ENCODE measurements around the gene CDH8. TPM values are rescaled to one million over a fixed set of nuclear protein-coding genes. Genes with fewer than 3 reads are reported as not detected.

Gene CDH8
- total and polyA plus RNA-seq, 9 donors, result 0.42 to 2.9 (median 1.5) TPM

GRCh38 chr16:61885343-61885742, 150.9 kb downstream of the CDH8 start:
- H3K27me3 ChIP-seq, result no peaks in the 10 kb centered on the region
- no peak overlapping the region for H3K4me3 ChIP-seq
- H3K27ac ChIP-seq, result no peak overlapping the region
- DNase-seq, result no peak
- no peaks in the 10 kb centered on the region for H3K4me1 ChIP-seq (ENCODE audit: insufficient read depth)
- no peaks in the 10 kb centered on the region for H3K36me3 ChIP-seq
- TF ChIP-seq CTCF (IDR thresholded peaks at IDR 0.05) (no peak), POLR2A (IDR thresholded peaks at IDR 0.05) (no peak), EP300 (IDR thresholded peaks at IDR 0.05) (no peak)
- no peaks in the 10 kb centered on the region for H3K9me3 ChIP-seq
- 80 to 85% (median 82%) methylated on average over 6 of the region's 6 CpGs for WGBS, 3 donors
- intact Hi-C loops (cut with DNase I), result no loop called here

- intact Hi-C loops (cut with DNase I), result no loop called here
- Histone ChIP-seq H3K4me3 (no peak overlapping the region), H3K4me1 (ENCODE audit: insufficient read depth) (no peaks in the 10 kb centered on the region), H3K36me3 (no peaks in the 10 kb centered on the region), H3K27ac (no peak overlapping the region), H3K27me3 (no peaks in the 10 kb centered on the region), H3K9me3 (no peaks in the 10 kb centered on the region)
- 91 to 97% (median 92%) methylated on average over 3 of the region's 3 CpGs for WGBS, 3 donors
- DNase-seq, result no peak
- TF ChIP-seq EP300 (IDR thresholded peaks at IDR 0.05), result no peak
- TF ChIP-seq CTCF (IDR thresholded peaks at IDR 0.05), result no peak
- TF ChIP-seq POLR2A (IDR thresholded peaks at IDR 0.05), result no peak
Measured at GRCh38 chr16:61879306-61879705, 156.9 kb downstream of the CDH8 start.

GRCh38 chr16:61877436-61877835, 158.8 kb downstream of the CDH8 start:
- Histone ChIP-seq H3K27me3 (no peaks in the 10 kb centered on the region), H3K4me3 (no peak overlapping the region)
- intact Hi-C loops (cut with DNase I), result no loop called here

GRCh38 chr16:61872778-61873119, 163.5 kb downstream of the CDH8 start:
- no peak for DNase-seq
- H3K4me3 ChIP-seq, result no peak overlapping the region
- H3K27ac ChIP-seq, result no peak overlapping the region
- no peaks in the 10 kb centered on the region for H3K4me1 ChIP-seq (ENCODE audit: insufficient read depth)
- H3K9me3 ChIP-seq, result no peaks in the 10 kb centered on the region
- TF ChIP-seq EP300 (IDR thresholded peaks at IDR 0.05), result no peak
- TF ChIP-seq POLR2A (IDR thresholded peaks at IDR 0.05), result no peak
- TF ChIP-seq CTCF (IDR thresholded peaks at IDR 0.05), result no peak
- intact Hi-C loops (cut with DNase I), result no loop called here
- H3K27me3 ChIP-seq, result no peaks in the 10 kb centered on the region
- H3K36me3 ChIP-seq, result no peaks in the 10 kb centered on the region

More at GRCh38 chr16:61877436-61877835, 158.8 kb downstream of the CDH8 start:
- no peak overlapping the region for H3K27ac ChIP-seq
- 74 to 76% (median 76%) methylated on average over 1 of the region's 1 CpG for WGBS, 3 donors
- TF ChIP-seq CTCF (IDR thresholded peaks at IDR 0.05) (no peak), POLR2A (IDR thresholded peaks at IDR 0.05) (no peak), EP300 (IDR thresholded peaks at IDR 0.05) (no peak)
- H3K36me3 ChIP-seq, result no peaks in the 10 kb centered on the region
- no peaks in the 10 kb centered on the region for H3K9me3 ChIP-seq
- DNase-seq, result no peak
- no peaks in the 10 kb centered on the region for H3K4me1 ChIP-seq (ENCODE audit: insufficient read depth)
